NCI-H69 (cell line): Measurements from ENCODE around the gene PMIS2.
A peak's percentile ranks its signal among the peaks of the same experiment; 100 is the strongest.
"Not testable (repeated sequence)": the region's sequence is repeated elsewhere in the genome, so short reads cannot be mapped to it uniquely, and the experiment has no call there.

Experiments
- DNase-seq: peaks from one replicate; lab custom pipeline; 2025; lab: John Stamatoyannopoulos, UW

PMIS2 gene

GRCh38 chr19:35595026-35595425, 9.1 kb downstream of the PMIS2 start:
- DNase-seq = not testable (repeated sequence)

DNA sequence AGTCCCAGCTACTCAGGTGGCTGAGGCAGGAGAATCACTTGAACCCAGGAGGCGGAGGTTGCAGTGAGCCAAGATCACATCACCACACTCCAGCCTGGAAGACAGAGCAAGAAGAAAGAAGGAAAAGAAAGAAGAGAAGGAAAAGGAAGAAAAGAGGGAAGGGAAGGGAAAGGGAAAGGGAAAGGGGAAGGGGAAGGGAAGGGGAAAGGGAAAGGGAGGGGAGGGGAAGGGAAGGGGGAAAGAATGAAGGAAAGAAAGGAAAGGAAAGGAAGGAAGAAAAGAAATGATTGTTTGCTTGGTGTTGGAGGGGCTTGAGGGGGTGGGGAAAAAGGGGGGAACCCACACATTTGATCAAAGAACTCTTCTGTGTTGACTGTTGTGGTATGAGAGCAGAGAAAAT, 10.0 kb downstream of the PMIS2 start:
- no peak for DNase-seq

- DNase-seq = no peak
Observed at GRCh38 chr19:35596366-35596999, 10.5 kb downstream of the PMIS2 start.

DNA sequence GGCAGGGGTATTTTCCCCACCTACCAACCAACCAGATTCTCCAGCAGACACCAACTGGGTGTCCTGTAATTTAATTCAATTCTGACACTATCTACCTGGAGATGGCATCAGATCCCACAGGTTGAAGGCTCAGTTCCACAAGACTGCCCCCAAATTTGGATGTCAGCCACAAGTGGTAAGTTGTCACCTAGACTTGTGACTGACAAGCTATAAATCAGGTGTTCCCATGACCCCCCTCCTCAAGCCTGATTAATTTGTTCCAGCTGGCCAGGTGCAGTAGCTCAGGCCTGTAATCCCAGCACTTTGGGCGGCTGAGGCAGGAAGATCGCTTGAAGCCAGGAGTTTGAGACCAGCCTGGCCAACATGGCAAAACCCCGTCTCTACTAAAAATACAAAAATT, 16.0 kb downstream of the PMIS2 start:
- DNase-seq = peak; percentile 7

- not testable (repeated sequence) for DNase-seq
Observed at GRCh38 chr19:35604436-35604835, 18.5 kb downstream of the PMIS2 start.

- not testable (repeated sequence) for DNase-seq
Observed at GRCh38 chr19:35607170-35607569, 21.2 kb downstream of the PMIS2 start.

- no peak for DNase-seq
Observed at GRCh38 chr19:35607661-35608060, 21.7 kb downstream of the PMIS2 start.

- no peak for DNase-seq
Observed at GRCh38 chr19:35608251-35608650, 22.3 kb downstream of the PMIS2 start.

DNA sequence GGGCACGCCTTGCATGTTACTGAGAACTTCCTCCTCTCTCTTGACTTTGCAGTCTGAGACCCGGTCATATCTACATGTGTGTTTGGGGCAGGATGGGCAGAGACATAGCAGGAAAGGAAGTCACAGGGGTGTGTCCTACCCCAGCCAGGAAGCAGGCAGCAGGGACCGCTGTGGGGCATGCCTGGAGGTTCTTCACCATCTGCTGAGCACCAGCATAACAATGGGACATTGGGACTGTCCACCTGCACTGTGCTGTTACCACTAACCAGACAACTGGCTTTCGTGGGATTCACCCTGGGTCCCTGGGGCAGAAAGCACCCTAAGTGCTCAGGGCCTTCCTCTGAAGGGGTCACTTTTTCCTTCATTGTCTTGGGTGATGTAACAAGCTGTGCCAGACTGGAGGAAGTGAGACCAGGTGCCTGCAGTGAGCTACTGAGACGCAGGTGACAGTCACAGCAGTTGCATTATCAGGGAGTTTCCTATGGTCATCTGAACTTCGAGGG, 23.9 kb downstream of the PMIS2 start:
- DNase-seq = no peak

GRCh38 chr19:35612224-35612558, 26.2 kb downstream of the PMIS2 start:
- DNase-seq = no peak

DNA sequence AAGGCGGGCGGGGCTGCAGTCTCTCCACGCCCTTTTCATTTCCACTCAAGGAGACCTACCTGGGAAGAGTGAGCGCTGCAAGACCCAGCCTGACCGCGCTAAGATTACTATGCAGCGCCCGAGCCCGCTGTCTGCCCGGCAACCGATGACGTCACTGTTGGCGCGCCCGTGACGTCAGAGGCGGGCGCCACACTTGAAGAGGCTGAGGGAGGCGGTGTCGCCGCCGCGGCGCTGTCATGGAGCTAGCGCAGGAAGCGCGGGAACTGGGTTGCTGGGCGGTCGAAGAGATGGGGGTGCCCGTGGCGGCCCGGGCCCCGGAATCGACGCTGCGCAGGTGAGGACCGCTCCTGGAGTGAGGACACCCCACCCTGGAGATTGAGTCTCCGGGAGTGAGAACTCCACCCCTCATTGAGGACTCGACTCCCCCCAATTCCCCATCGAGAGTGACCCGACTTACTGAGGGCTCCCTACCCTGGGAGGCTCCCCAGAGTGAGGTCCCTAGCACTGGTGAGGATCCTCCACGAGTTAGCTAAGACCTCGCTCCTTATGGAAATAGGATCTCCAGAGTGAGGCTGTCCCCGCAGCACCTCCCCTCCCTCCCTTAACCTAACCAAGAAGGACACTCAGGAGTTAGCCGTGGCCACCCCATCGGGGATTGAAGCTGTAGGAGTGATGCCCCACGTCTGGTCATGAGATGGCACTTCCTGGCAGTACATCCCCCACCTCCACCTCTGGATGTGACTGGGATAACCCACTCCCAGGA, 26.8 kb downstream of the PMIS2 start, which contains the start of gene HAUS5:
HAUS5 (plus strand) TSS at position 177 of the 763 bp plus-strand sequence; CDS start at position 237, 60 bp downstream.
- peak; percentile 97 for DNase-seq

DNA sequence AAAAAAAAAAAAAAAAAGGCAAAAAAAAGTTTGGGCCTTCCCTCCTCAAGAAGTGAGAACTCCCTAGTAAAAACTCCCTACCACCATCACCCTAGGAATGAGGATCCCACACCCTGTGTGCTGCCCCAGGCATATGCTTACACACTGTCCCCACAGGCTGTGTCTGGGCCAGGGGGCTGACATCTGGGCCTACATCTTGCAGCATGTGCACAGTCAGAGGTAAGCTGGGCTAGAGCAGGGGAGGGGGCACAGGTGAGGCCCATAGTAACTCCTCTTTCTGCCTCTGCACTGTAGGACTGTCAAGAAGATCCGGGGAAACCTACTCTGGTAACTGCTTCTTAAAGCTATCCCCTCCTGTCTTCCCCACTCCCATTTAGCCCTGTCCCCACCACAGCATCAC, 27.6 kb downstream of the PMIS2 start:
- no peak for DNase-seq

DNA sequence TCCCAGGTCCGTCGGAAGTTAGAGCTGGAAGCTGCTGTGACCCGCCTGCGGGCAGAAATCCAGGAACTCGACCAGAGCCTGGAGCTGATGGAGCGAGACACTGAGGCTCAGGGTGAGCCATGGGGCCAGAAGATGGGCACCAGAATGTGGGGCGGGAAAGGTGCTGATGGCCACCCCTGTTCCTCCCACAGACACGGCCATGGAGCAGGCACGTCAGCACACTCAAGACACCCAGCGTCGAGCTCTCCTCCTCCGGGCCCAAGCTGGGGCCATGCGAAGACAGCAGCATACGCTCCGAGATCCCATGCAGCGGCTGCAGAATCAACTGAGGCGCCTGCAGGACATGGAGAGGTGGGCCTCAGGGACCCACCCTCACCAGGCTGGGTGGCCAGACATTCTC, 29.1 kb downstream of the PMIS2 start:
- no peak for DNase-seq

- DNase-seq = no peak
Observed at GRCh38 chr19:35618857-35619256, 32.9 kb downstream of the PMIS2 start.

DNA sequence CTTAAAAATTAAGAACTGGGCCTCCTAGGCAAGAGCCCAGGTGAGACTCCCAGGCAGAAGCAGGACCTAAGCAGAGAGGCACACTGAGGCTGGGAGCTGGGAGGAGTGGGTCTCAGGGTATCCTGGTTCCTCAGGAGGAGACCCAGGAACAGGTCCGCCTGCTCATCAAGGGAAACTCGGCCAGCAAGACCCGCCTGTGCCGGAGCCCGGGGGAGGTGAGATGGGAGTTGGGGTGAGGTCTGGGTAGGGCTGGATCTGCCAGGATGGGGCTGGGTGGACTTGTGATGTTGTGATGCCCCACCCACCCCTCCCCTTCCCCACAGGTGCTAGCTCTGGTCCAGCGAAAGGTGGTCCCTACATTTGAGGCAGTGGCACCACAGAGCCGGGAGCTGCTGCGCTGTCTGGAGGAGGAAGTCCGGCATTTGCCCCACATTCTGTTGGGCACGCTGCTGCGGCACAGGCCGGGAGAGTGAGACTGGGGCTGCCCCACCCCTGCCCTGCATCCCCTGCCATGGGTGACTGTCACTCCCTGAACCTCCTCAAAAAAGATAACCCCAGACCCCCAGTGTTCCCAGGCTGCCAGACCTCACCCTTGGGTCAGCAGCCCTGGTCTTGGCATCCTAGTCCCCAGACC, 33.4 kb downstream of the PMIS2 start:
- DNase-seq = no peak

DNA sequence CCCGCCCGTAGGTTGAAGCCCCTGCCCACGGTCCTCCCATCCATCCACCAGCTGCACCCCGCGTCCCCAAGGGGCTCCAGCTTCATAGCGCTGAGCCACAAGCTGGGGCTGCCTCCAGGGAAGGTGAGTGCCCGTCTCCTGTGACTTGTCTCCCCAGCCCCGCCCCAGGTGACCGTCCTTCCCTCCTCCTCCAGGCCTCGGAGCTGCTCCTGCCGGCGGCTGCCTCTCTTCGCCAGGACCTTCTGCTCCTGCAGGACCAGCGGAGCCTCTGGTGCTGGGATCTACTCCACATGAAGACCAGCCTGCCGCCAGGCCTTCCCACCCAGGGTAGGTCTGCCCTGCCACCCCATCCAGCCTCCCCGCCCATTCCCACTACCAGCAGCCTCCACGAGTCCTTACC, 34.0 kb downstream of the PMIS2 start:
- DNase-seq = no peak

DNA sequence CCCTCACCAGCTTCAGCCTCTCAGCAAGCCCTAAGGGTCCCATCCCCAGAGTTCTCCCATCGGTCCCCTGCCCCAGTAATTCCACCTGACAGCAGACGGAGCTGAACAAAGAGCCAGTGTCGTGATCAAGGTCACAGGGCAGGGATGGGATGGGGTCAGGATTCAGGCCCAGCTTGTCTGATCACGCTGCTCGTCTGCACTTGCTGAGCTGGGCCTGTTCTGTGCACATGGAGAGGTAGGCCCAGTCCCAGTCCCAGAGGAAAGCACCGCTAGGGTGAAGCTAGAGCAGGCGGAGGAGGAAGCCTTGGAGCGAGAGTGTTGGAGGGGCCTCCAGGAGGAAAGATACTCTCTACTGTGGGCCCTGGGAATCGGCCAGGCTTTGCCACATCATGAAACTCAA, 35.7 kb downstream of the PMIS2 start:
- no peak for DNase-seq

DNA sequence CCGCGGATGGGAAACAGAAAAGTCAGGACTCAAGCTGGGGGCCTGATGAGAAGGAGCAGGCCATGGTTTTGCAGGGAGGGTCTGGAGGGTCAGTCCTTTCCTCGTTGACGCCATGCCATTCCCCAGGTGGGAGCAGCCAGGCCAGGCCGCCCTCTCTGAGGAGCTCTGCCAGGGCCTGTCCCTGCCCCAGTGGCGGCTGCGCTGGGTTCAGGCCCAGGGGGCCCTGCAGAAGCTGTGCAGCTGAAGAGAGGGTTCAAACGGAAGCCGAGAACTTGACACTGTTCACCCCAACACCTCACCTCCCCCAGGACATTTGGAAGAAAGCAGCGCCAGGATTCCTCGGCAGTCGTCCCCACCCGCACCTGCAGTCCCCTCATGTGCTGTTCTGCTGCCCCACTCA, 36.8 kb downstream of the PMIS2 start:
- DNase-seq = no peak

DNA sequence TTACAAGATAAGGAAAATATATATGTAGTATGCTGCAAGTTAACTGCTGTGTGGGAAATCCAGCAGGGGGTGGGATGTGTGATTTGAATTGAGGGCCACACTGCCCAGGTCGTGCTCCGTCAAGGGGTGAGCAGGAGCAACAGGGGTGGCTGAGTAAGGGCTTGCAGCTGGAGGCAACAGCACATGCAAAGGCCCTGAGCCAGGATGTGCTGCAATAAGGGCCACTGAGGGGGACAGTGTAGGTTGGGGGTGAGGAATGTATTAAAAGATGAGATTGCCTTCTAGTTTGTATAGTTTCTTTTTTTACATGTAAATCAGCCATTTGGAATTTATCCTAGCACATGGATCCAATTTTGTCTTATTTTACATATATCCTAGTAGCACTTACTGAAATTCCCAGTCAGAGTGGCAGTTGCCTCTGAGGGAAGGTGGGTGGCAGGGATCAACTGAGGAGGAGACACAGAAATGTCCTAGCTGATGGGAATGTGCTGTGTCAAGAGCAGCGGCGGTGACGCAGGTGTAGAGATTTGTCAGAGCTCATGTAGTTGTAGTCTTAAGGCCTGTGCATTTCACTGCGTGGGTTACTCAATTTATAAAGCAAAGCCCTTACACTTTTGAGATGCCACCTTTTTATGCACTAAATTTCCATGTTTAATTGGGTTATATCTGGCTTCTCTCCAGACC, 37.5 kb downstream of the PMIS2 start:
- no peak for DNase-seq

GRCh38 chr19:35628264-35628564, 42.2 kb downstream of the PMIS2 start:
- no peak for DNase-seq

DNA sequence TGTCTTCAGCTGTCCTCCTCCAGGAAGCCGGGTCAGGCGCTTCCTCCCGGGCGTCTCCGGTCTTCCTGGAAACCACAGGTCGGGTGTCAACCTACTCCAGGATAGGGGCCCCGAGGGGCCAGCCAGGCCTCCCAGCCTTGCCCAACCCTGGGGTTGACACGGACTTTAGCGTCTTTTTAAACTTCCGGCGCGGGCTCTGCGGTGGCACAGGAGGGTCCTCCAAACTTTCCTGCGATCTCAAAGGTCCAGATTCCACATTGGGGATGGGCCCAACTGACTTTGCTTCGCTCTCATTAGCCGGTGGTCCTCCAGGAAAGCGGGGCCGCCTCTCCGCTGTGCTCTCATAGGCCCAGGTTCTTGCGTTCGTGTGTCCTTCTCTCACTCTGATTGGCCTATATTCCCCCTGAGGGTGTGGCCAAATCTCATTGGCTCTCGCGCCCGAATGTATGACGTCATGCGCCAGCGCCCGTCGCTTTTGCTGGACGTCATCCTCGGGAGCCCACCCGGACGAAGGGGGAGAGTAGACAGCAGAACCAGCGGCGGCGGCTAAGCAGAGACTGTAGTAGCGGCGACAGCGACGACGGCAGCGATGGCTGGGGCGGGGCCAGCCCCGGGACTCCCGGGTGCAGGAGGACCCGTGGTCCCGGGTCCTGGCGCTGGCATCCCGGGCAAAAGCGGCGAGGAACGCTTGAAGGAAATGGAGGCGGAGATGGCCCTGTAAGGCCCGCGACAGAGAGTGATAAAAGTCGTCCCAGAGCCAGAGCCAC, 42.8 kb downstream of the PMIS2 start, which contains the start of gene RBM42:
RBM42 (plus strand) TSS at position 472 of the 767 bp plus-strand sequence; CDS start at position 590, 118 bp downstream.
- DNase-seq = peak; percentile 99

DNA sequence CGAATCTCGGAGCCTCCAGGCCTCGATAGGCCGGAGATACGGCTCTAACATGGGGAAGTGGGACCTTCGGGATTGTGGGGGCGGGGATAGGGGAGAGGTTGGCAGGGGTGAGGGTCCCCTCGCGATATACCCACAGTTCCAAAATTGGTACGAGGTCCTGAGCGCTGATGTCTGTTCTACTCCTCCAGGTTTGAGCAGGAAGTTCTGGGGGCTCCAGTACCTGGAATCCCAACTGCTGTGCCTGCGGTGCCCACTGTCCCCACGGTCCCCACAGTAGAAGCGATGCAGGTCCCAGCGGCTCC, 43.3 kb downstream of the PMIS2 start:
- DNase-seq = no peak
